ENCODE data around the gene COG3. TPM values are rescaled to one million over a fixed set of nuclear protein-coding genes. Genes with fewer than 3 reads are reported as not detected.
A peak's percentile ranks its signal among the peaks of the same experiment; 100 is the strongest.

The COG3 gene
- polyA plus RNA-seq, 3 donors = 12.3 to 25.3 (median 12.9) TPM

DNA sequence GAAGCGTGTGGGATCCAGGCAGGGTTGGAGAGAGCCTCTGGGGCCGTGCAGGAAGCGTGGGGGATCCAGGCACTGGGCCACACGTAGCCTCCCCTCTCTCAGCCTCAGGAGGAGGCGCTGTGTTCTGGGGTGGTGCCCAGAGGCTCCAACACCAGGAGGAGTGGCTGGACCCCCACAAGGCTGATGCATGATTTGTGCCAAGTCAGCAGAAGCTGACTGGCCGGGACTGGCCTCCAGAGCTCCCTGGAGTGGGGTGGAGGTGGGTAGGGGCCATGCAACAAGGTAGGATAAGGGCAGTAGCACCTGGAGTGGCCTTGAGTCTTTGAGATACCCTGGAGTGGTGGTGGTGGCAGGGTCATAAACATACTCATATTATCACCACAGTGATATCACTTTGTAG, 75.5 kb downstream of the COG3 start:
- H4K20me1 ChIP-seq (ENCODE audit: insufficient read depth, low read length) = no peaks in the 10 kb centered on the region
- 88% methylated on average over 3 of the region's 6 CpGs for WGBS (ENCODE audit: insufficient coverage)
- H3K27me3 Mint-ChIP-seq (ENCODE audit: low read depth in 3 of 3) = peaks cover 0 to 5% (median 0%) of the 10 kb centered on the region in 3 donors
- no peaks in the 10 kb centered on the region for H3K4me1 Mint-ChIP-seq
- intact Hi-C loops (cut with micrococcal nuclease) = no loop called here
- no peaks in the 10 kb centered on the region for H3K9me3 ChIP-seq (replicated peaks in 1 of 2; ENCODE audit: control insufficient read depth in 1 of 2, insufficient read depth in 1 of 2, low read length in 2 of 2)
- no peak overlapping the region for H2AFZ ChIP-seq (ENCODE audit: insufficient read depth, low read depth, low read length, poor library complexity, severe bottlenecking)
- no peak overlapping the region for H3K4me2 ChIP-seq (replicated peaks; ENCODE audit: extremely low read depth, low read length, poor library complexity, severe bottlenecking)
- no peaks in the 10 kb centered on the region for H3K27me3 ChIP-seq (ENCODE audit: control insufficient read depth in 2 of 2, insufficient read depth in 2 of 2, low read length in 2 of 2)
- H3K4me3 Mint-ChIP-seq = no peak overlapping the region
- no peak overlapping the region for H3K9ac ChIP-seq (ENCODE audit: insufficient read depth, low read length, poor library complexity, severe bottlenecking)
- peaks cover 0 to 2% (median 0%) of the 10 kb centered on the region in 7 donors for H3K9me3 Mint-ChIP-seq
- DNase-seq = no peak
- H3K36me3 Mint-ChIP-seq = peaks cover 19 to 24% of the 10 kb centered on the region in 2 donors
- H3K4me3 ChIP-seq (replicated peaks in 1 of 3; ENCODE audit: low read depth in 2 of 3, low read length in 3 of 3) = no peak overlapping the region
- H3K79me2 ChIP-seq (ENCODE audit: insufficient read depth, low read length) = no peaks in the 10 kb centered on the region
- H3K27ac ChIP-seq (ENCODE audit: low read depth in 1 of 2, low read length in 2 of 2) = no peak overlapping the region
- no peaks in the 10 kb centered on the region for H3K4me1 ChIP-seq (ENCODE audit: control insufficient read depth in 1 of 2, insufficient read depth in 2 of 2, low read length in 2 of 2)
- H3K27ac Mint-ChIP-seq = peak overlapping the region in 1 of 7 donors; percentile 21
- peaks cover 11 to 26% of the 10 kb centered on the region in 2 donors for H3K36me3 ChIP-seq (replicated peaks in 1 of 2; ENCODE audit: control insufficient read depth in 1 of 2, insufficient read depth in 2 of 2, low read length in 2 of 2)
- TF ChIP-seq, protein P1, sequence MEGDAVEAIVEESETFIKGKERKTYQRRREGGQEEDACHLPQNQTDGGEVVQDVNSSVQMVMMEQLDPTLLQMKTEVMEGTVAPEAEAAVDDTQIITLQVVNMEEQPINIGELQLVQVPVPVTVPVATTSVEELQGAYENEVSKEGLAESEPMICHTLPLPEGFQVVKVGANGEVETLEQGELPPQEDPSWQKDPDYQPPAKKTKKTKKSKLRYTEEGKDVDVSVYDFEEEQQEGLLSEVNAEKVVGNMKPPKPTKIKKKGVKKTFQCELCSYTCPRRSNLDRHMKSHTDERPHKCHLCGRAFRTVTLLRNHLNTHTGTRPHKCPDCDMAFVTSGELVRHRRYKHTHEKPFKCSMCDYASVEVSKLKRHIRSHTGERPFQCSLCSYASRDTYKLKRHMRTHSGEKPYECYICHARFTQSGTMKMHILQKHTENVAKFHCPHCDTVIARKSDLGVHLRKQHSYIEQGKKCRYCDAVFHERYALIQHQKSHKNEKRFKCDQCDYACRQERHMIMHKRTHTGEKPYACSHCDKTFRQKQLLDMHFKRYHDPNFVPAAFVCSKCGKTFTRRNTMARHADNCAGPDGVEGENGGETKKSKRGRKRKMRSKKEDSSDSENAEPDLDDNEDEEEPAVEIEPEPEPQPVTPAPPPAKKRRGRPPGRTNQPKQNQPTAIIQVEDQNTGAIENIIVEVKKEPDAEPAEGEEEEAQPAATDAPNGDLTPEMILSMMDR (IDR thresholded peaks at IDR 0.05) = no peak

DNA sequence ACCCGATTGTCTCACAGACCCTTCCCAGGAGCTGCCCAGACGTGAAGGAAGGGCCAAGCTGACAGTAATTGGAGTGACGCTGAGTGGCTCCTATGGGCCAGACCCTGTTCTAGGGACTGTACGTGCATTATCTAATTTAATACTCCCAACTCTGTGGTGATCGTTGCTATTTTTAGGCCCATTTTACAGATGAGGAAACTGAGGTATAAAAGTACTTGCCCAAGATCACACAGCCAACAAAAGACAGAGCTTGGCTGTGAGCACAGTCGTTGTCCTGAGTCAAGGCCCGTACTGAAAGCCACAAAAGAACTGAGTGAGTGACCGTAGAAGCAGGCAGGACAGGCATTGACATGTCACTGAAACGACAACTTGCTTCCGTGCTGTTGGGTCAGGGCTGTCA, 76.1 kb downstream of the COG3 start:
- no peaks in the 10 kb centered on the region for H3K9me3 ChIP-seq (replicated peaks in 1 of 2; ENCODE audit: control insufficient read depth in 1 of 2, insufficient read depth in 1 of 2, low read length in 2 of 2)
- H3K4me2 ChIP-seq (replicated peaks; ENCODE audit: extremely low read depth, low read length, poor library complexity, severe bottlenecking) = no peak overlapping the region
- intact Hi-C loops (cut with micrococcal nuclease) = no loop called here
- Mint-ChIP-seq H3K27ac (no peak overlapping the region), H3K36me3 (peaks cover 12 to 17% of the 10 kb centered on the region in 2 donors), H3K9me3 (peaks cover 0 to 2% (median 0%) of the 10 kb centered on the region in 7 donors), H3K27me3 (ENCODE audit: low read depth in 3 of 3) (peaks cover 0 to 5% (median under 1%) of the 10 kb centered on the region in 3 donors), H3K4me3 (no peak overlapping the region), H3K4me1 (no peaks in the 10 kb centered on the region)
- no peak overlapping the region for H2AFZ ChIP-seq (ENCODE audit: insufficient read depth, low read depth, low read length, poor library complexity, severe bottlenecking)
- no peaks in the 10 kb centered on the region for H3K79me2 ChIP-seq (ENCODE audit: insufficient read depth, low read length)
- peaks cover 5 to 19% of the 10 kb centered on the region in 2 donors for H3K36me3 ChIP-seq (replicated peaks in 1 of 2; ENCODE audit: control insufficient read depth in 1 of 2, insufficient read depth in 2 of 2, low read length in 2 of 2)
- DNase-seq = no peak
- no peak overlapping the region for H3K27ac ChIP-seq (ENCODE audit: low read depth in 1 of 2, low read length in 2 of 2)
- H3K4me1 ChIP-seq (ENCODE audit: control insufficient read depth in 1 of 2, insufficient read depth in 2 of 2, low read length in 2 of 2) = no peaks in the 10 kb centered on the region
- no peaks in the 10 kb centered on the region for H4K20me1 ChIP-seq (ENCODE audit: insufficient read depth, low read length)
- 98% methylated on average over 8 of the region's 10 CpGs for WGBS (ENCODE audit: insufficient coverage)
- no peak overlapping the region for H3K4me3 ChIP-seq (replicated peaks in 1 of 3; ENCODE audit: low read depth in 2 of 3, low read length in 3 of 3)
- TF ChIP-seq, protein P1 (IDR thresholded peaks at IDR 0.05) = no peak
- H3K27me3 ChIP-seq (ENCODE audit: control insufficient read depth in 2 of 2, insufficient read depth in 2 of 2, low read length in 2 of 2) = no peaks in the 10 kb centered on the region
- H3K9ac ChIP-seq (ENCODE audit: insufficient read depth, low read length, poor library complexity, severe bottlenecking) = no peak overlapping the region

All from CD14-positive monocyte (primary cell).